Measurements from ENCODE around the gene LRP11.

Gene LRP11

GRCh38 chr6:149884215-149884614 lies 20.1 kb upstream of the LRP11 start:
- Histone ChIP-seq H3K4me1 (ENCODE audit: control insufficient read depth in 1 of 2, insufficient read depth in 2 of 2, low read length in 2 of 2) (no peaks in the 10 kb centered on the region), H3K4ac (ENCODE audit: low read depth, low read length) (no peak overlapping the region)
- WGBS (ENCODE audit: extremely low coverage, insufficient coverage, insufficient read length): no CpG with 5 or more reads among the region's 11 CpGs

GRCh38 chr6:149881860-149882259 lies 17.7 kb upstream of the LRP11 start:
- H2BK5ac ChIP-seq (ENCODE audit: low read depth, low read length, poor library complexity): no peak overlapping the region
- no peak overlapping the region for H4K12ac ChIP-seq (ENCODE audit: low read depth, low read length)
- WGBS (ENCODE audit: extremely low coverage, insufficient coverage, insufficient read length): no CpG with 5 or more reads among the region's 2 CpGs

More at GRCh38 chr6:149884215-149884614, 20.1 kb upstream of the LRP11 start:
- DNase-seq: peak in 1 of 2 donors; percentile 34
- no peaks in the 10 kb centered on the region for H3K27me3 ChIP-seq (ENCODE audit: insufficient read depth, low read length)
- no peak overlapping the region for H2AK5ac ChIP-seq (ENCODE audit: low read length)
- H2BK120ac ChIP-seq (ENCODE audit: insufficient read depth, low read length, poor library complexity): no peak overlapping the region
- H4K12ac ChIP-seq (ENCODE audit: low read depth, low read length): no peak overlapping the region
- no peak overlapping the region for H2AFZ ChIP-seq (ENCODE audit: insufficient read depth, low read length, poor library complexity)
- no peaks in the 10 kb centered on the region for H3K79me1 ChIP-seq (ENCODE audit: low read length)
- H4K91ac ChIP-seq (ENCODE audit: low read depth, low read length): no peak overlapping the region
- H3K18ac ChIP-seq (ENCODE audit: low read length): no peak overlapping the region
- H3K27ac ChIP-seq (ENCODE audit: low read depth, low read length): no peak overlapping the region
- no peaks in the 10 kb centered on the region for H3K36me3 ChIP-seq (ENCODE audit: control insufficient read depth in 1 of 2, insufficient read depth in 2 of 2, low read length in 2 of 2)
- H3K4me3 ChIP-seq (ENCODE audit: low read depth, low read length): no peak overlapping the region
- no peaks in the 10 kb centered on the region for H3K9me3 ChIP-seq (ENCODE audit: insufficient read depth, low read depth, low read length)
- no peak overlapping the region for H3K23ac ChIP-seq (ENCODE audit: low read length)
- H3K9ac ChIP-seq (ENCODE audit: low read length): no peak overlapping the region
- H4K8ac ChIP-seq (ENCODE audit: low read depth, low read length): no peak overlapping the region
- no peak overlapping the region for H3K4me2 ChIP-seq (ENCODE audit: low read length)
- no peak overlapping the region for H2BK5ac ChIP-seq (ENCODE audit: low read depth, low read length, poor library complexity)
- no peak overlapping the region for H2BK12ac ChIP-seq (ENCODE audit: low read length)
- H3K79me2 ChIP-seq (ENCODE audit: control insufficient read depth, insufficient read depth, low read length, poor library complexity): no peaks in the 10 kb centered on the region
- H3K14ac ChIP-seq (ENCODE audit: low read length): no peak overlapping the region

GRCh38 chr6:149881066-149881766 lies 17.1 kb upstream of the LRP11 start:
- H3K4me2 ChIP-seq (ENCODE audit: low read length): no peak overlapping the region
- H3K79me2 ChIP-seq (ENCODE audit: control insufficient read depth, insufficient read depth, low read length, poor library complexity): no peaks in the 10 kb centered on the region
- no peak overlapping the region for H3K18ac ChIP-seq (ENCODE audit: low read length)
- no peak overlapping the region for H3K23ac ChIP-seq (ENCODE audit: low read length)
- no peak overlapping the region for H3K27ac ChIP-seq (ENCODE audit: low read depth, low read length)
- H4K12ac ChIP-seq (ENCODE audit: low read depth, low read length): no peak overlapping the region
- no peak overlapping the region for H2BK5ac ChIP-seq (ENCODE audit: low read depth, low read length, poor library complexity)
- no peak overlapping the region for H2AFZ ChIP-seq (ENCODE audit: insufficient read depth, low read length, poor library complexity)
- no peaks in the 10 kb centered on the region for H3K9me3 ChIP-seq (ENCODE audit: insufficient read depth, low read depth, low read length)
- no peaks in the 10 kb centered on the region for H3K27me3 ChIP-seq (ENCODE audit: insufficient read depth, low read length)
- no peak overlapping the region for H2BK12ac ChIP-seq (ENCODE audit: low read length)
- WGBS (ENCODE audit: extremely low coverage, insufficient coverage, insufficient read length): no CpG with 5 or more reads among the region's 10 CpGs
- no peak overlapping the region for H3K9ac ChIP-seq (ENCODE audit: low read length)
- H2AK5ac ChIP-seq (ENCODE audit: low read length): no peak overlapping the region
- H4K91ac ChIP-seq (ENCODE audit: low read depth, low read length): no peak overlapping the region
- no peak overlapping the region for H4K8ac ChIP-seq (ENCODE audit: low read depth, low read length)
- H3K36me3 ChIP-seq (ENCODE audit: control insufficient read depth in 1 of 2, insufficient read depth in 2 of 2, low read length in 2 of 2): no peaks in the 10 kb centered on the region
- H3K4me3 ChIP-seq (ENCODE audit: low read depth, low read length): no peak overlapping the region
- no peaks in the 10 kb centered on the region for H3K79me1 ChIP-seq (ENCODE audit: low read length)
- H2BK120ac ChIP-seq (ENCODE audit: insufficient read depth, low read length, poor library complexity): no peak overlapping the region
- no peaks in the 10 kb centered on the region for H3K4me1 ChIP-seq (ENCODE audit: control insufficient read depth in 1 of 2, insufficient read depth in 2 of 2, low read length in 2 of 2)
- H3K4ac ChIP-seq (ENCODE audit: low read depth, low read length): no peak overlapping the region
- no peak for DNase-seq
- H3K14ac ChIP-seq (ENCODE audit: low read length): no peak overlapping the region

More at GRCh38 chr6:149881860-149882259, 17.7 kb upstream of the LRP11 start:
- no peaks in the 10 kb centered on the region for H3K79me2 ChIP-seq (ENCODE audit: control insufficient read depth, insufficient read depth, low read length, poor library complexity)
- H4K91ac ChIP-seq (ENCODE audit: low read depth, low read length): no peak overlapping the region
- no peak overlapping the region for H3K9ac ChIP-seq (ENCODE audit: low read length)
- H4K8ac ChIP-seq (ENCODE audit: low read depth, low read length): no peak overlapping the region
- H2AK5ac ChIP-seq (ENCODE audit: low read length): no peak overlapping the region
- H3K79me1 ChIP-seq (ENCODE audit: low read length): no peaks in the 10 kb centered on the region
- H3K4me1 ChIP-seq (ENCODE audit: control insufficient read depth in 1 of 2, insufficient read depth in 2 of 2, low read length in 2 of 2): no peaks in the 10 kb centered on the region
- H2BK120ac ChIP-seq (ENCODE audit: insufficient read depth, low read length, poor library complexity): no peak overlapping the region
- H3K36me3 ChIP-seq (ENCODE audit: control insufficient read depth in 1 of 2, insufficient read depth in 2 of 2, low read length in 2 of 2): no peaks in the 10 kb centered on the region
- H3K14ac ChIP-seq (ENCODE audit: low read length): no peak overlapping the region
- H3K4ac ChIP-seq (ENCODE audit: low read depth, low read length): no peak overlapping the region
- DNase-seq: no peak
- H2AFZ ChIP-seq (ENCODE audit: insufficient read depth, low read length, poor library complexity): no peak overlapping the region
- H3K9me3 ChIP-seq (ENCODE audit: insufficient read depth, low read depth, low read length): no peaks in the 10 kb centered on the region
- H3K4me3 ChIP-seq (ENCODE audit: low read depth, low read length): no peak overlapping the region
- no peak overlapping the region for H3K27ac ChIP-seq (ENCODE audit: low read depth, low read length)
- no peak overlapping the region for H2BK12ac ChIP-seq (ENCODE audit: low read length)
- H3K27me3 ChIP-seq (ENCODE audit: insufficient read depth, low read length): no peaks in the 10 kb centered on the region
- H3K23ac ChIP-seq (ENCODE audit: low read length): no peak overlapping the region
- no peak overlapping the region for H3K18ac ChIP-seq (ENCODE audit: low read length)
- H3K4me2 ChIP-seq (ENCODE audit: low read length): no peak overlapping the region

- no peak overlapping the region for H3K23ac ChIP-seq (ENCODE audit: low read length)
- no peak overlapping the region for H3K4ac ChIP-seq (ENCODE audit: low read depth, low read length)
- H3K27me3 ChIP-seq (ENCODE audit: insufficient read depth, low read length): no peaks in the 10 kb centered on the region
- H3K36me3 ChIP-seq (ENCODE audit: control insufficient read depth in 1 of 2, insufficient read depth in 2 of 2, low read length in 2 of 2): no peaks in the 10 kb centered on the region
- no peak overlapping the region for H2AFZ ChIP-seq (ENCODE audit: insufficient read depth, low read length, poor library complexity)
- no peak overlapping the region for H3K4me2 ChIP-seq (ENCODE audit: low read length)
- DNase-seq: no peak
- H4K8ac ChIP-seq (ENCODE audit: low read depth, low read length): no peak overlapping the region
- no peaks in the 10 kb centered on the region for H3K4me1 ChIP-seq (ENCODE audit: control insufficient read depth in 1 of 2, insufficient read depth in 2 of 2, low read length in 2 of 2)
- no peak overlapping the region for H2BK5ac ChIP-seq (ENCODE audit: low read depth, low read length, poor library complexity)
- H3K9ac ChIP-seq (ENCODE audit: low read length): no peak overlapping the region
- no peak overlapping the region for H3K18ac ChIP-seq (ENCODE audit: low read length)
- H2AK5ac ChIP-seq (ENCODE audit: low read length): no peak overlapping the region
- no peak overlapping the region for H3K4me3 ChIP-seq (ENCODE audit: low read depth, low read length)
- no peaks in the 10 kb centered on the region for H3K79me1 ChIP-seq (ENCODE audit: low read length)
- no CpG with 5 or more reads among the region's 1 CpG for WGBS (ENCODE audit: extremely low coverage, insufficient coverage, insufficient read length)
- H2BK12ac ChIP-seq (ENCODE audit: low read length): no peak overlapping the region
- no peaks in the 10 kb centered on the region for H3K9me3 ChIP-seq (ENCODE audit: insufficient read depth, low read depth, low read length)
- no peak overlapping the region for H3K14ac ChIP-seq (ENCODE audit: low read length)
- H3K27ac ChIP-seq (ENCODE audit: low read depth, low read length): no peak overlapping the region
- H2BK120ac ChIP-seq (ENCODE audit: insufficient read depth, low read length, poor library complexity): no peak overlapping the region
- no peak overlapping the region for H4K91ac ChIP-seq (ENCODE audit: low read depth, low read length)
- H4K12ac ChIP-seq (ENCODE audit: low read depth, low read length): no peak overlapping the region
- no peaks in the 10 kb centered on the region for H3K79me2 ChIP-seq (ENCODE audit: control insufficient read depth, insufficient read depth, low read length, poor library complexity)
These were observed 13.5 kb upstream of the LRP11 start for GRCh38 chr6:149877659-149878058.
